AG04449 (cell line): ENCODE data around the gene BBOX1.

Source experiments
- CTCF ChIA-PET: fragments of 350-600 bp; formaldehyde crosslinking; extraction: SDS; loops from one replicate; lab custom pipeline; 2021; ENCODE audit warnings: antibody characterized with exemption; lab: Yijun Ruan, JAX
- POLR2A ChIA-PET: fragments of 400-600, 350-600 bp; formaldehyde crosslinking; extraction: SDS; loops from one replicate; lab custom pipeline; 2020; ENCODE audit warnings: antibody characterized with exemption, inconsistent platforms; lab: Yijun Ruan, JAX
- DNase-seq: peaks from one replicate; pipeline ENCODE4 v3.0.0-alpha.2; 2010; ENCODE audit warnings: low read depth, low spot score
- H3K4me3 ChIP-seq: 2 replicates; pipeline ENCODE4 v1.5.1; 2011; ENCODE audit warnings: low read depth, mild to moderate bottlenecking, control low read depth, low read length
- CTCF ChIP-seq: IDR thresholded peaks from one replicate; pipeline ENCODE4 v1.5.1; 2011; ENCODE audit warnings: mild to moderate bottlenecking, moderate library complexity, low read length, control low read depth, inconsistent platforms; ENCODE audit not compliant: insufficient read depth; ENCODE audit errors: missing control alignments

BBOX1 gene

GRCh38 chr11:27029966-27030365 is 10.6 kb upstream of the BBOX1 start:
- ChIA-PET POLR2A (no interaction called here), CTCF (no interaction called here)
- no peak overlapping the region for H3K4me3 ChIP-seq
- no peak for DNase-seq
- TF ChIP-seq CTCF: no peak

GRCh38 chr11:27031754-27032153 is 8.9 kb upstream of the BBOX1 start:
- no peak overlapping the region for H3K4me3 ChIP-seq
- no peak for TF ChIP-seq CTCF
- CTCF ChIA-PET: interaction anchor here (1.3 kb wide), 1 partner anchor 47 kb away, joined by 3 read pairs; no protein-coding TSS in a partner anchor
- POLR2A ChIA-PET: no interaction called here
- no peak for DNase-seq

GRCh38 chr11:27039873-27040272 is 742 bp upstream of the BBOX1 start:
- no peak for TF ChIP-seq CTCF
- DNase-seq: no peak
- CTCF ChIA-PET: no interaction called here
- H3K4me3 ChIP-seq: no peak overlapping the region
- POLR2A ChIA-PET: no interaction called here

- ChIA-PET CTCF (interaction anchor here (1.6 kb wide), 1 partner anchor 117 kb away, joined by 4 read pairs; no protein-coding TSS in a partner anchor), POLR2A (interaction anchor here (0.7 kb wide), 1 partner anchor 20 kb away, joined by 3 read pairs; no protein-coding TSS in a partner anchor)
- no peak for DNase-seq
- no peak overlapping the region for H3K4me3 ChIP-seq
- no peak for TF ChIP-seq CTCF
Measured at GRCh38 chr11:27041141-27041899, 705 bp downstream of the BBOX1 start.

GRCh38 chr11:27046956-27047355 is 6.3 kb downstream of the BBOX1 start:
- POLR2A ChIA-PET: no interaction called here
- CTCF ChIA-PET: no interaction called here
- no peak for DNase-seq
- no peak overlapping the region for H3K4me3 ChIP-seq
- no peak for TF ChIP-seq CTCF

- no peak for DNase-seq
- H3K4me3 ChIP-seq: no peak overlapping the region
- POLR2A ChIA-PET: no interaction called here
- CTCF ChIA-PET: no interaction called here
- TF ChIP-seq CTCF: no peak
Measured at GRCh38 chr11:27052668-27053067, 12.1 kb downstream of the BBOX1 start.
